ENCODE data around the gene SVEP1. TPM values are rescaled to one million over a fixed set of nuclear protein-coding genes. Genes with fewer than 3 reads are reported as not detected.

The SVEP1 gene
- total RNA-seq, 1 donor from 2014 or later, result 46.4 TPM

GRCh38 chr9:110582156-110582555 is 2.6 kb upstream of the SVEP1 start:
- Histone ChIP-seq H3K9ac (ENCODE audit: low read depth in 1 of 3, low read length in 3 of 3) (no peak overlapping the region), H3K27ac (ENCODE audit: low read depth, low read length) (no peak overlapping the region), H3K4me3 (ENCODE audit: low read length in 3 of 3) (no peak overlapping the region), H3K9me3 (ENCODE audit: control insufficient read depth in 3 of 3, low read length in 3 of 3) (no peaks in the 10 kb centered on the region), H3K27me3 (ENCODE audit: control insufficient read depth in 3 of 3, insufficient read depth in 3 of 3, low read length in 3 of 3) (peaks cover 9 to 24% (median 12%) of the 10 kb centered on the region in 3 donors), H3K36me3 (ENCODE audit: control insufficient read depth in 3 of 3, insufficient read depth in 3 of 3, low read length in 3 of 3) (no peaks in the 10 kb centered on the region), H3K4me1 (ENCODE audit: control insufficient read depth in 3 of 3, insufficient read depth in 3 of 3, low read length in 3 of 3) (peaks cover 0 to 6% (median 0%) of the 10 kb centered on the region in 3 donors)

GRCh38 chr9:110580850-110581249 is 1.3 kb upstream of the SVEP1 start:
- Histone ChIP-seq H3K9ac (ENCODE audit: low read depth in 1 of 3, low read length in 3 of 3) (no peak overlapping the region), H3K4me3 (ENCODE audit: low read length in 3 of 3) (no peak overlapping the region), H3K27ac (ENCODE audit: low read depth, low read length) (no peak overlapping the region), H3K36me3 (ENCODE audit: control insufficient read depth in 3 of 3, insufficient read depth in 3 of 3, low read length in 3 of 3) (no peaks in the 10 kb centered on the region), H3K27me3 (ENCODE audit: control insufficient read depth in 3 of 3, insufficient read depth in 3 of 3, low read length in 3 of 3) (peaks cover 9 to 24% (median 12%) of the 10 kb centered on the region in 3 donors), H3K4me1 (ENCODE audit: control insufficient read depth in 3 of 3, insufficient read depth in 3 of 3, low read length in 3 of 3) (peaks cover 0 to 6% (median 0%) of the 10 kb centered on the region in 3 donors), H3K9me3 (ENCODE audit: control insufficient read depth in 3 of 3, low read length in 3 of 3) (no peaks in the 10 kb centered on the region)

- Histone ChIP-seq H3K9ac (ENCODE audit: low read depth in 1 of 3, low read length in 3 of 3) (peak overlapping the region; percentile 45 to 67 (median 61)), H3K9me3 (ENCODE audit: control insufficient read depth in 3 of 3, low read length in 3 of 3) (no peaks in the 10 kb centered on the region), H3K4me3 (ENCODE audit: low read length in 3 of 3) (peak overlapping the region; percentile 51 to 78 (median 68)), H3K4me1 (ENCODE audit: control insufficient read depth in 3 of 3, insufficient read depth in 3 of 3, low read length in 3 of 3) (peaks cover 0 to 6% (median 0%) of the 10 kb centered on the region in 3 donors), H3K36me3 (ENCODE audit: control insufficient read depth in 3 of 3, insufficient read depth in 3 of 3, low read length in 3 of 3) (no peaks in the 10 kb centered on the region), H3K27ac (ENCODE audit: low read depth, low read length) (peak overlapping the region; percentile 56), H3K27me3 (ENCODE audit: control insufficient read depth in 3 of 3, insufficient read depth in 3 of 3, low read length in 3 of 3) (peaks cover 9 to 24% (median 12%) of the 10 kb centered on the region in 3 donors)
Measured at GRCh38 chr9:110579862-110580219, 300 bp upstream of the SVEP1 start.

GRCh38 chr9:110578575-110579033 is 937 bp downstream of the SVEP1 start:
- H3K9me3 ChIP-seq (ENCODE audit: control insufficient read depth in 3 of 3, low read length in 3 of 3), result no peaks in the 10 kb centered on the region
- H3K36me3 ChIP-seq (ENCODE audit: control insufficient read depth in 3 of 3, insufficient read depth in 3 of 3, low read length in 3 of 3), result no peaks in the 10 kb centered on the region
- H3K27ac ChIP-seq (ENCODE audit: low read depth, low read length), result peak overlapping the region; percentile 56
- H3K9ac ChIP-seq (ENCODE audit: low read depth in 1 of 3, low read length in 3 of 3), result peak overlapping the region in 2 of 3 donors; percentile 53 to 67
- peaks cover 0 to 6% (median 0%) of the 10 kb centered on the region in 3 donors for H3K4me1 ChIP-seq (ENCODE audit: control insufficient read depth in 3 of 3, insufficient read depth in 3 of 3, low read length in 3 of 3)
- H3K27me3 ChIP-seq (ENCODE audit: control insufficient read depth in 3 of 3, insufficient read depth in 3 of 3, low read length in 3 of 3), result peaks cover 9 to 24% (median 12%) of the 10 kb centered on the region in 3 donors
- H3K4me3 ChIP-seq (ENCODE audit: low read length in 3 of 3), result peak overlapping the region; percentile 51 to 78 (median 68)

- H3K9me3 ChIP-seq (ENCODE audit: control insufficient read depth in 3 of 3, low read length in 3 of 3), result no peaks in the 10 kb centered on the region
- H3K27ac ChIP-seq (ENCODE audit: low read depth, low read length), result no peak overlapping the region
- H3K36me3 ChIP-seq (ENCODE audit: control insufficient read depth in 3 of 3, insufficient read depth in 3 of 3, low read length in 3 of 3), result no peaks in the 10 kb centered on the region
- no peak overlapping the region for H3K4me3 ChIP-seq (ENCODE audit: low read length in 3 of 3)
- peaks cover 0 to 2% (median 0%) of the 10 kb centered on the region in 3 donors for H3K4me1 ChIP-seq (ENCODE audit: control insufficient read depth in 3 of 3, insufficient read depth in 3 of 3, low read length in 3 of 3)
- no peak overlapping the region for H3K9ac ChIP-seq (ENCODE audit: low read depth in 1 of 3, low read length in 3 of 3)
- peaks cover 8 to 20% (median 12%) of the 10 kb centered on the region in 3 donors for H3K27me3 ChIP-seq (ENCODE audit: control insufficient read depth in 3 of 3, insufficient read depth in 3 of 3, low read length in 3 of 3)
Measured at GRCh38 chr9:110575945-110576344, 3.6 kb downstream of the SVEP1 start.

GRCh38 chr9:110575169-110575568 is 4.4 kb downstream of the SVEP1 start:
- Histone ChIP-seq H3K9me3 (ENCODE audit: control insufficient read depth in 3 of 3, low read length in 3 of 3) (no peaks in the 10 kb centered on the region), H3K4me1 (ENCODE audit: control insufficient read depth in 3 of 3, insufficient read depth in 3 of 3, low read length in 3 of 3) (peaks cover 0 to 2% (median 0%) of the 10 kb centered on the region in 3 donors), H3K27ac (ENCODE audit: low read depth, low read length) (no peak overlapping the region), H3K4me3 (ENCODE audit: low read length in 3 of 3) (no peak overlapping the region), H3K9ac (ENCODE audit: low read depth in 1 of 3, low read length in 3 of 3) (no peak overlapping the region), H3K27me3 (ENCODE audit: control insufficient read depth in 3 of 3, insufficient read depth in 3 of 3, low read length in 3 of 3) (peaks cover 5 to 16% (median 12%) of the 10 kb centered on the region in 3 donors), H3K36me3 (ENCODE audit: control insufficient read depth in 3 of 3, insufficient read depth in 3 of 3, low read length in 3 of 3) (no peaks in the 10 kb centered on the region)

GRCh38 chr9:110573305-110573704 is 6.2 kb downstream of the SVEP1 start:
- Histone ChIP-seq H3K4me3 (ENCODE audit: low read length in 3 of 3) (no peak overlapping the region), H3K27me3 (ENCODE audit: control insufficient read depth in 3 of 3, insufficient read depth in 3 of 3, low read length in 3 of 3) (no peaks in the 10 kb centered on the region), H3K9me3 (ENCODE audit: control insufficient read depth in 3 of 3, low read length in 3 of 3) (no peaks in the 10 kb centered on the region), H3K36me3 (ENCODE audit: control insufficient read depth in 3 of 3, insufficient read depth in 3 of 3, low read length in 3 of 3) (no peaks in the 10 kb centered on the region), H3K27ac (ENCODE audit: low read depth, low read length) (no peak overlapping the region), H3K4me1 (ENCODE audit: control insufficient read depth in 3 of 3, insufficient read depth in 3 of 3, low read length in 3 of 3) (no peaks in the 10 kb centered on the region), H3K9ac (ENCODE audit: low read depth in 1 of 3, low read length in 3 of 3) (no peak overlapping the region)

GRCh38 chr9:110571801-110572483 is 7.6 kb downstream of the SVEP1 start:
- no peak overlapping the region for H3K9ac ChIP-seq (ENCODE audit: low read depth in 1 of 3, low read length in 3 of 3)
- H3K27me3 ChIP-seq (ENCODE audit: control insufficient read depth in 3 of 3, insufficient read depth in 3 of 3, low read length in 3 of 3), result no peaks in the 10 kb centered on the region
- H3K4me3 ChIP-seq (ENCODE audit: low read length in 3 of 3), result no peak overlapping the region
- H3K4me1 ChIP-seq (ENCODE audit: control insufficient read depth in 3 of 3, insufficient read depth in 3 of 3, low read length in 3 of 3), result no peaks in the 10 kb centered on the region
- no peak overlapping the region for H3K27ac ChIP-seq (ENCODE audit: low read depth, low read length)
- no peaks in the 10 kb centered on the region for H3K36me3 ChIP-seq (ENCODE audit: control insufficient read depth in 3 of 3, insufficient read depth in 3 of 3, low read length in 3 of 3)
- H3K9me3 ChIP-seq (ENCODE audit: control insufficient read depth in 3 of 3, low read length in 3 of 3), result no peaks in the 10 kb centered on the region

- no peaks in the 10 kb centered on the region for H3K9me3 ChIP-seq (ENCODE audit: control insufficient read depth in 3 of 3, low read length in 3 of 3)
- no peaks in the 10 kb centered on the region for H3K27me3 ChIP-seq (ENCODE audit: control insufficient read depth in 3 of 3, insufficient read depth in 3 of 3, low read length in 3 of 3)
- no peak overlapping the region for H3K27ac ChIP-seq (ENCODE audit: low read depth, low read length)
- H3K9ac ChIP-seq (ENCODE audit: low read depth in 1 of 3, low read length in 3 of 3), result no peak overlapping the region
- no peaks in the 10 kb centered on the region for H3K36me3 ChIP-seq (ENCODE audit: control insufficient read depth in 3 of 3, insufficient read depth in 3 of 3, low read length in 3 of 3)
- H3K4me3 ChIP-seq (ENCODE audit: low read length in 3 of 3), result no peak overlapping the region
- no peaks in the 10 kb centered on the region for H3K4me1 ChIP-seq (ENCODE audit: control insufficient read depth in 3 of 3, insufficient read depth in 3 of 3, low read length in 3 of 3)
Measured at GRCh38 chr9:110566156-110566555, 13.4 kb downstream of the SVEP1 start.

GRCh38 chr9:110561826-110562225 is 17.7 kb downstream of the SVEP1 start:
- H3K4me1 ChIP-seq (ENCODE audit: control insufficient read depth in 3 of 3, insufficient read depth in 3 of 3, low read length in 3 of 3), result no peaks in the 10 kb centered on the region
- no peaks in the 10 kb centered on the region for H3K36me3 ChIP-seq (ENCODE audit: control insufficient read depth in 3 of 3, insufficient read depth in 3 of 3, low read length in 3 of 3)
- H3K27me3 ChIP-seq (ENCODE audit: control insufficient read depth in 3 of 3, insufficient read depth in 3 of 3, low read length in 3 of 3), result no peaks in the 10 kb centered on the region
- H3K27ac ChIP-seq (ENCODE audit: low read depth, low read length), result no peak overlapping the region
- no peaks in the 10 kb centered on the region for H3K9me3 ChIP-seq (ENCODE audit: control insufficient read depth in 3 of 3, low read length in 3 of 3)
- H3K9ac ChIP-seq (ENCODE audit: low read depth in 1 of 3, low read length in 3 of 3), result no peak overlapping the region
- no peak overlapping the region for H3K4me3 ChIP-seq (ENCODE audit: low read length in 3 of 3)
